ENCODE measurements around the gene DYNLRB1.

DNA sequence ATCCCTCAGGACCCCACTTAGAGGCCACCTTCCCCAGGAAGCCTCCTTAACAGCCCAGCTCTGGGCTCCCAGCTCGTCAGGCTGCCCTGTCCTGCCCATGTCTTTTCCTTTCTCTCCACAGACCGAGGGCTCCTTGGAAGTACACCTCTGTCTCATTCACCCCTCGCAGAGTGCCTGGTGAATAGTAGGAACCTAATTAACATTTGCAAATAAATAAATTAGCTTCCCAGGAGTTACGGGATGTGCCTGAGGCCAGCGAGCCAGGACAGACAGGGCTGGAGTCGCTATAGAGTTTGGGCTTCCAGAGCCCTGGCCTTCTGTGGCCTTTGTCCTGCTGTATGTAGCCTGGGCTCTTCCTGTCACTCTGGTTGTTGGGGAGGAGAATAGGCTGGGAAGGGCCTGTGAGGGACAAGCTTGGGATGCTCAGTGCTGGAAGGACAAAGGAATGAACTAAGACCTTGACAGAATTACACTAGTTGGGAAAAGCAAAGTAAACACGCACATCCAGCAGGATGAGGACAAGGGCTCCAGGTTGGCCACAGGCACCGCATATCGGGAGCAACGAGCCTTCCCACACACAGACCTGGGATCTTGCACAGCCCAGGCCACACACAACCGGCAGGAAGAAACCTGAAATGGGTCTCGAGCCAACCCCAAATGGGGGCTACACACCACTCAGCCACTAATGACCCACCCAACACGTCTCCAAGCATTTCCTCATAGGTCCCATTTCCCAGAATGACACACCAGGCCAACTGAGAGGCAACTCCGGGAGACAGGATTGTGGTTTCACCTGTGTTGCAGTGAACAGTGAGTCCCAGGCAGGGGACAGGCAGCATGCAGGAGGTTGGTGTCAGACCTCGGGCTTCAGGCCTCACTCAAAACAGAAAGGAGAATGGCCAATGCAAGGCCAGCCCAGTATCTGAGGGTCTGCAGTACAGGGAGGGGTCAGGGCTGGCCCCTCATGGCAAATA, 52.0 kb downstream of the DYNLRB1 start:
- TF ChIP-seq POLR2AphosphoS5 (IDR thresholded peaks at IDR 0.05; ENCODE audit: low read depth, low read length) = no peak
- TF ChIP-seq, protein P1, sequence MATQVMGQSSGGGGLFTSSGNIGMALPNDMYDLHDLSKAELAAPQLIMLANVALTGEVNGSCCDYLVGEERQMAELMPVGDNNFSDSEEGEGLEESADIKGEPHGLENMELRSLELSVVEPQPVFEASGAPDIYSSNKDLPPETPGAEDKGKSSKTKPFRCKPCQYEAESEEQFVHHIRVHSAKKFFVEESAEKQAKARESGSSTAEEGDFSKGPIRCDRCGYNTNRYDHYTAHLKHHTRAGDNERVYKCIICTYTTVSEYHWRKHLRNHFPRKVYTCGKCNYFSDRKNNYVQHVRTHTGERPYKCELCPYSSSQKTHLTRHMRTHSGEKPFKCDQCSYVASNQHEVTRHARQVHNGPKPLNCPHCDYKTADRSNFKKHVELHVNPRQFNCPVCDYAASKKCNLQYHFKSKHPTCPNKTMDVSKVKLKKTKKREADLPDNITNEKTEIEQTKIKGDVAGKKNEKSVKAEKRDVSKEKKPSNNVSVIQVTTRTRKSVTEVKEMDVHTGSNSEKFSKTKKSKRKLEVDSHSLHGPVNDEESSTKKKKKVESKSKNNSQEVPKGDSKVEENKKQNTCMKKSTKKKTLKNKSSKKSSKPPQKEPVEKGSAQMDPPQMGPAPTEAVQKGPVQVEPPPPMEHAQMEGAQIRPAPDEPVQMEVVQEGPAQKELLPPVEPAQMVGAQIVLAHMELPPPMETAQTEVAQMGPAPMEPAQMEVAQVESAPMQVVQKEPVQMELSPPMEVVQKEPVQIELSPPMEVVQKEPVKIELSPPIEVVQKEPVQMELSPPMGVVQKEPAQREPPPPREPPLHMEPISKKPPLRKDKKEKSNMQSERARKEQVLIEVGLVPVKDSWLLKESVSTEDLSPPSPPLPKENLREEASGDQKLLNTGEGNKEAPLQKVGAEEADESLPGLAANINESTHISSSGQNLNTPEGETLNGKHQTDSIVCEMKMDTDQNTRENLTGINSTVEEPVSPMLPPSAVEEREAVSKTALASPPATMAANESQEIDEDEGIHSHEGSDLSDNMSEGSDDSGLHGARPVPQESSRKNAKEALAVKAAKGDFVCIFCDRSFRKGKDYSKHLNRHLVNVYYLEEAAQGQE (IDR thresholded peaks at IDR 0.05; ENCODE audit: insufficient read depth in 1 of 2, low read depth in 2 of 2, low read length in 2 of 2) = no peak
- no peak for TF ChIP-seq TAF1 (IDR thresholded peaks at IDR 0.05; ENCODE audit: borderline replicate concordance, insufficient read depth, low read length)
